PC-9 (cell line): ENCODE measurements around the gene POU1F1. TPM values are rescaled to one million over a fixed set of nuclear protein-coding genes. Genes with fewer than 3 reads are reported as not detected.

ENCODE experiments used
- BruUV-seq: library from RNA; stranded (reverse); fragments of 400-500 nt; replicated peaks from 2 replicates; lab custom pipeline; 2021; lab: Mats Ljungman, UMichigan
- CTCF ChIA-PET: fragments of 300-600 bp; sonication (Branson Sonifier 250); formaldehyde crosslinking; loops from one replicate; lab custom pipeline; 2022; ENCODE audit warnings: antibody characterized with exemption; lab: Charles Lee
- POLR2A ChIA-PET: fragments of 300-600 bp; sonication (Branson Sonifier 250); formaldehyde crosslinking; loops from one replicate; lab custom pipeline; 2022; ENCODE audit warnings: antibody characterized with exemption; ENCODE audit not compliant: unreplicated experiment; lab: Charles Lee
- DNase-seq, 2 experiments: peaks; one replicate each; pipeline versions ENCODE4 v3.0.0 to v3.0.0-alpha.2; 2015 to 2022; ENCODE audit warnings: mixed read lengths in 1 of 2
- H2AFZ ChIP-seq: fragments of 200-600 bp; sonication (generic); 2 replicates; pipeline ENCODE4 v1.8.1; 2017; ENCODE audit warnings: antibody characterized with exemption
- H3F3A ChIP-seq: fragments of 200-600 bp; sonication (generic); 2 replicates; pipeline ENCODE4 v1.8.1; 2017; ENCODE audit warnings: antibody characterized with exemption, mild to moderate bottlenecking, low read depth; ENCODE audit not compliant: insufficient read depth
- H3K27ac ChIP-seq: fragments of 200-600 bp; sonication (generic); 2 replicates; pipeline ENCODE4 v1.6.1; 2016; ENCODE audit warnings: mixed run types
- H3K27me3 ChIP-seq: fragments of 200-600 bp; sonication (generic); 2 replicates; pipeline ENCODE4 v1.6.1; 2016; ENCODE audit warnings: low read depth, mixed run types; ENCODE audit not compliant: insufficient read depth
- H3K36me3 ChIP-seq: fragments of 200-600 bp; sonication (generic); 2 replicates; pipeline ENCODE4 v1.6.1; 2016; ENCODE audit warnings: low read depth, mixed run types
- H3K4me1 ChIP-seq: fragments of 200-600 bp; sonication (generic); replicated peaks from 2 replicates; pipeline ENCODE4 v1.6.1; 2016; ENCODE audit warnings: mixed run types; ENCODE audit not compliant: insufficient read depth
- H3K4me2 ChIP-seq: fragments of 200-600 bp; sonication (generic); 2 replicates; pipeline ENCODE4 v1.6.1; 2017; ENCODE audit warnings: mixed run types
- H3K4me3 ChIP-seq: fragments of 200-600 bp; sonication (generic); 2 replicates; pipeline ENCODE4 v1.6.1; 2016; ENCODE audit warnings: mixed run types
- H3K79me2 ChIP-seq: fragments of 200-600 bp; sonication (generic); 2 replicates; pipeline ENCODE4 v1.6.1; 2017; ENCODE audit warnings: low read depth, mixed run types
- H3K9me2 ChIP-seq: fragments of 200-600 bp; sonication (generic); 2 replicates; pipeline ENCODE4 v1.8.1; 2017; ENCODE audit warnings: mild to moderate bottlenecking; ENCODE audit not compliant: insufficient read depth
- H3K9me3 ChIP-seq: fragments of 200-600 bp; sonication (generic); 2 replicates; pipeline ENCODE4 v1.8.1; 2016; ENCODE audit warnings: low read depth; ENCODE audit not compliant: insufficient read depth
- H4K20me1 ChIP-seq: fragments of 200-600 bp; sonication (generic); 2 replicates; pipeline ENCODE4 v1.8.1; 2017; ENCODE audit not compliant: insufficient read depth
- CTCF ChIP-seq: fragments of 200-600 bp; sonication (generic); conservative IDR thresholded peaks from 2 replicates; pipeline ENCODE4 v1.6.1; 2017; ENCODE audit warnings: mixed run types, antibody characterized with exemption, mild to moderate bottlenecking, moderate library complexity
- EZH2 ChIP-seq: fragments of 200-600 bp; sonication (generic); IDR thresholded peaks from 2 replicates; pipeline ENCODE4 v1.8.0; 2017; ENCODE audit warnings: antibody characterized with exemption, low read depth
- intact Hi-C: fragments of 100-400 bp; cut with micrococcal nuclease; formaldehyde crosslinking; loops from one replicate; pipeline ENCODE4 v1.10.0; 2022; ENCODE audit not compliant: unreplicated experiment
- total RNA-seq: library from RNA; stranded (reverse); gene quantifications from 2 replicates; pipeline ENCODE4 v1.2.3, GENCODE V29; 2021

POU1F1 gene
- total RNA-seq, 1 experiment from 2014 or later: not detected

- H2AFZ ChIP-seq: peak overlapping the region; percentile 55; the same call in 1 of the 2 replicates
Observed at GRCh38 chr3:87269723-87270122, 6.7 kb downstream of the POU1F1 start.

GRCh38 chr3:87268646-87269211 is 7.7 kb downstream of the POU1F1 start:
- H3K27me3 ChIP-seq: no peaks in the 10 kb centered on the region
- BruUV-seq: no TSS peak
- H3K4me2 ChIP-seq: no peak overlapping the region
- no peak overlapping the region for H3K27ac ChIP-seq
- H3K36me3 ChIP-seq: no peaks in the 10 kb centered on the region
- no peaks in the 10 kb centered on the region for H3K9me2 ChIP-seq
- CTCF ChIA-PET: no interaction called here
- no peak overlapping the region for H2AFZ ChIP-seq
- no peaks in the 10 kb centered on the region for H3F3A ChIP-seq
- POLR2A ChIA-PET: no interaction called here
- no peaks in the 10 kb centered on the region for H3K9me3 ChIP-seq
- no peaks in the 10 kb centered on the region for H4K20me1 ChIP-seq
- no peak for DNase-seq
- no peaks in the 10 kb centered on the region for H3K79me2 ChIP-seq
- no peak overlapping the region for H3K4me3 ChIP-seq
- H3K4me1 ChIP-seq: no peaks in the 10 kb centered on the region
- TF ChIP-seq CTCF: no peak
- TF ChIP-seq EZH2: no peak
- intact Hi-C loops: loop anchor here (10.0 kb wide), 1 partner anchor 846 kb away; no protein-coding TSS in a partner anchor

More at GRCh38 chr3:87269723-87270122, 6.7 kb downstream of the POU1F1 start:
- Histone ChIP-seq H3K9me2 (no peaks in the 10 kb centered on the region), H3F3A (no peaks in the 10 kb centered on the region), H3K27ac (no peak overlapping the region), H3K4me3 (no peak overlapping the region), H3K79me2 (no peaks in the 10 kb centered on the region), H3K27me3 (no peaks in the 10 kb centered on the region), H3K4me1 (no peaks in the 10 kb centered on the region), H4K20me1 (no peaks in the 10 kb centered on the region), H3K4me2 (no peak overlapping the region), H3K9me3 (no peaks in the 10 kb centered on the region), H3K36me3 (no peaks in the 10 kb centered on the region)
- POLR2A ChIA-PET: interaction anchor here (0.6 kb wide), 1 partner anchor 187 kb away, joined by 6 read pairs; no protein-coding TSS in a partner anchor
- TF ChIP-seq CTCF (no peak), EZH2 (no peak)
- intact Hi-C loops: loop anchor here (10.0 kb wide), 2 partner anchors 375 to 845 kb away; no protein-coding TSS in a partner anchor
- no TSS peak for BruUV-seq
- CTCF ChIA-PET: interaction anchor here (1.2 kb wide), 1 partner anchor 28 kb away, joined by 3 read pairs; no protein-coding TSS in a partner anchor
- DNase-seq: no peak

GRCh38 chr3:87267953-87268645 is 8.3 kb downstream of the POU1F1 start:
- CTCF ChIA-PET: interaction anchor here (0.6 kb wide), 1 partner anchor 36 kb away, joined by 3 read pairs; no protein-coding TSS in a partner anchor
- H3K4me3 ChIP-seq: no peak overlapping the region
- no peak overlapping the region for H3K27ac ChIP-seq
- no peak overlapping the region for H2AFZ ChIP-seq
- no peak overlapping the region for H3K4me2 ChIP-seq
- BruUV-seq: no TSS peak
- H3K9me2 ChIP-seq: no peaks in the 10 kb centered on the region
- POLR2A ChIA-PET: no interaction called here
- H3K36me3 ChIP-seq: no peaks in the 10 kb centered on the region
- intact Hi-C loops: loop anchor here (10.0 kb wide), 1 partner anchor 847 kb away; no protein-coding TSS in a partner anchor
- no peaks in the 10 kb centered on the region for H3K9me3 ChIP-seq
- no peaks in the 10 kb centered on the region for H3K79me2 ChIP-seq
- H4K20me1 ChIP-seq: no peaks in the 10 kb centered on the region
- TF ChIP-seq CTCF: no peak
- H3K27me3 ChIP-seq: no peaks in the 10 kb centered on the region
- no peaks in the 10 kb centered on the region for H3F3A ChIP-seq
- no peak for DNase-seq
- H3K4me1 ChIP-seq: no peaks in the 10 kb centered on the region
